ENCODE measurements around the gene CERS6.

CERS6 gene

DNA sequence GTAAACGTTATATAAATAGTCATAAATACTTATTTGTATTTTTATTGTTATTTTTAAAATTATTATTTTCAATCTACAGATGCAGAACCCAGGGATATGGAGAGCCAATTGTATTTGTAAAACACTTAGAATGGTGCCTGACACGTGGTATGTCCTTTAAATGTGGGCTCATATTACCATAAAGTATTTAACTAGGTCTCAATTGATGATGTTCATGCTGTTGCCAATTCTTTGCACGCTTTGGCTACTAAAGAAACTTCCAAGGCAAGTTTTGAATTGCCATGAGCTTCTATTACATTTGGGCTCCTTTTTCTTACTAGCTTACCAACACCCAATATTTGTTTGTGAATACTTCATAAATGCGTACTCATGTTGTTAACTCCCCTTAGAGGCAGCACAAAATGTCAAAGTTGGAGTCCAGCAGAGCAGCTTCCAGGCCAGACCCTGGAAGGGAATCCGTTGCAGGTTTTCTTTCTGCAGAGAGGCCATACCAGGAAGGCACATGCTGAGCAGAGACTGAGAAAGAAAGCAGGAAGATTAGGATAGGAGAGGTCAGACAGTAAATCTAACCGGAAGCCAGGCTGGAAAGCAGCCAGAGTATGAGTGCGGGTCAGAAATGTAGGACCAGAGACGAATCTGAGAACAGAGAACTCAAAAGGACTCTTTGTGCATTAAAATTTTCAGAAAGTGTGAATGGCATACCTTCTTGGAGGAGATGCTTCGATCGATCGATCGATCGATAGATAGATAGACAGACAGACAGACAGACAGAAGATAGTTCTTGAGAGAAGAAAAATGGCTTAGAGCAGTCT is 342.2 kb downstream of the CERS6 start:
- H3K4me3 Mint-ChIP-seq: no peak overlapping the region
- no peak overlapping the region for H3K27ac Mint-ChIP-seq (ENCODE audit: low read depth)
- DNase-seq (ENCODE audit: low spot score in 2 of 2) (no peak), ATAC-seq (replicated peaks; ENCODE audit: extremely low read depth, poor library complexity, severe bottlenecking) (no peak)
- H3K27me3 Mint-ChIP-seq: peaks cover 11% of the 10 kb centered on the region
- no peaks in the 10 kb centered on the region for H3K9me3 Mint-ChIP-seq
- no peaks in the 10 kb centered on the region for H3K36me3 Mint-ChIP-seq (ENCODE audit: insufficient read depth)
- H3K4me1 Mint-ChIP-seq: no peaks in the 10 kb centered on the region

DNA sequence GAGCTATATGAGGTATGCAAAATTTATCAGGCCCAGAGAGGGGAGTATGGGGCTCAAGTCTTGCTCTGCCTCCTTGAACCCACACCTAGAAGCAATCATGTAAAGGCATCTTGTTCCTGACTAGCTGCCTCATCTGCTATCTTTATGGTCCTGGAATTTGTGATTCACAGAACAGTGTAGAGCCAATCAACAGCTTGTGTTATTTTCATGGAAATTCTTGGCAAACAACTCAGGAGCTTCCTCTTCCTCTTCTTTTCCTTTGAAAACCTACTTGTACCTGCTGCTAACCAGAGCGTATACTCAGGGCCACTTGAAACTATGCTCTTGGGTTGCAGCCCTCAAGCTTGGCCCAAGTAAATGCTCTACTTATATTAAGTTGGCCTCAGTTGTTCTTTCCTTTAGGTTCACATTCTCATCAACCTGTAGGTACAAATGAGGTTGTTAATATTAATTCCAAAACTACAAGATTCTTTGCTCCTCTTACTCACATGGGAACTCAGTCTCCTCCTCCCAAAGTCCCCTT is 342.9 kb downstream of the CERS6 start:
- no peak overlapping the region for H3K27ac Mint-ChIP-seq (ENCODE audit: low read depth)
- no peaks in the 10 kb centered on the region for H3K9me3 Mint-ChIP-seq
- no peaks in the 10 kb centered on the region for H3K4me1 Mint-ChIP-seq
- no peaks in the 10 kb centered on the region for H3K36me3 Mint-ChIP-seq (ENCODE audit: insufficient read depth)
- H3K4me3 Mint-ChIP-seq: no peak overlapping the region
- DNase-seq (ENCODE audit: low spot score in 2 of 2): no peak
- H3K27me3 Mint-ChIP-seq: peaks cover 11% of the 10 kb centered on the region
- ATAC-seq (replicated peaks; ENCODE audit: extremely low read depth, poor library complexity, severe bottlenecking): no peak

DNA sequence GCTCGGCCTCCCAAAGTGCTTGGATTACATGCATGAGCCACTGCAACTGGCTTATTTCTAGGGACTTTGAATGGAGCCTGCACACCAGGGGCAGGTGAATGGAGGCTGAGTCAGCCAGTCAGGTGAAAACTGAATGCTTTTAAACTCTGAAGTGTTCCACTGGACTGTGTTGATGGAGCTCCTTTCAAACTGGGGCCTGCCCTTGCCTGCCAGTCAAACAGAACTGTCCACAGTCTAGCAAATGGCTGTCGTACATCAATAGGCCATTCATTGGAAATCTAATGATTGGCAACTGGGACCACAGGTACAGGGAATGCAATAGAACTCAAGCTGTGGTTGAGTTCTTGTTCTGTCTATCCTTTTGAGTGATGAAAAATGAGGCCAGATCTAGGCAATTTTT is 345.4 kb downstream of the CERS6 start:
- no peak overlapping the region for H3K27ac Mint-ChIP-seq (ENCODE audit: low read depth)
- H3K36me3 Mint-ChIP-seq (ENCODE audit: insufficient read depth): no peaks in the 10 kb centered on the region
- H3K9me3 Mint-ChIP-seq: no peaks in the 10 kb centered on the region
- no peaks in the 10 kb centered on the region for H3K4me1 Mint-ChIP-seq
- H3K27me3 Mint-ChIP-seq: peaks cover 5% of the 10 kb centered on the region
- DNase-seq (ENCODE audit: low spot score in 2 of 2) (no peak), ATAC-seq (replicated peaks; ENCODE audit: extremely low read depth, poor library complexity, severe bottlenecking) (no peak)
- H3K4me3 Mint-ChIP-seq: no peak overlapping the region

DNA sequence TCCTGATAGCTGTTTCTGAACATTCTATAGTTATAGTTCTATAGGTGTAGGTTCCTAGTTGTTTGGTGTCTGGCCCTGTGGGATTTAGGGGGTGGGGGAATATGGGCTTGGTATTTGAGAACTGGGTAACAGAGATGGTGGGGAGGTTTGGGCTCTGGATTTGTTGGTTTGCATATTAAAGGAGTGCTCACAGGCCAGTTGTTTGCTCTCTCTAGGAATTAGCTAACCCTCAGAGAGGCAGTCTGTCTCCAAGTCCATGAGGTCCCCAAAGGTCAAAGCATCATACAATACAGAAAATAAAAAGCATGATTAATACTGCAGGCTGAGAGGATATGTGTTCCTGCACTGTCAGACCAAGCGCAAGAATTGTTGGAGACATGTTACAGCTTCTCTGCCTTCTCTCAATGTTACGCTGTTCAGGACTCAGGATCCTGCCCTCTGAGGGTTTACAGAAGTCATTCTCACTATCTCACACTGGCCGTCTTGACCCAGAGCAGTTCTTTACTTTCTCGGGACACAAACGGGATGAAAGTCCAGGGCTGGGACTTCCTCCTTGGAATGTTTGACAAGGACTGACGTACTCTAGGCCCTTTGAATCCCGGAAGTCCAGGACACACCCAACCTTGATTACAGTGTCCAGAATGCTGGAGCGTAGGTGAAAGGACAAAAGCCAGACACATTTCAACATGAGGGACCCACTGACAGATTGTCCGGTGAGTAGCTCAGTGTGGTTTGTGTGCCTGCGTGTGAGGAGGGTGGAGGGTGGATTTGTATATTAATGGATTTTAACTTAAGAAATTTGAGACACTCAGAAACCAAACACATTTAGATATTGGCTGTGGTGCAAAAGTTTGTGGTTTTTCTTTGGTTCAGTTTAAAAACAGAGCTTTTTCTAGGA is 346.1 kb downstream of the CERS6 start, which contains the start of gene NOSTRIN:
NOSTRIN (plus strand) TSS at position 677 of the 898 bp plus-strand sequence; CDS start at position 687, 10 bp downstream.
- Mint-ChIP-seq H3K4me1 (no peaks in the 10 kb centered on the region), H3K4me3 (no peak within 1 kb of the TSS), H3K9me3 (no peaks in the 10 kb centered on the region), H3K27ac (ENCODE audit: low read depth) (no peak within 1 kb of the TSS), H3K27me3 (no peaks in the 10 kb centered on the region), H3K36me3 (ENCODE audit: insufficient read depth) (no peaks in the 10 kb centered on the region)
- no peak for DNase-seq (ENCODE audit: low spot score in 2 of 2)
- no peak for ATAC-seq (replicated peaks; ENCODE audit: extremely low read depth, poor library complexity, severe bottlenecking)

DNA sequence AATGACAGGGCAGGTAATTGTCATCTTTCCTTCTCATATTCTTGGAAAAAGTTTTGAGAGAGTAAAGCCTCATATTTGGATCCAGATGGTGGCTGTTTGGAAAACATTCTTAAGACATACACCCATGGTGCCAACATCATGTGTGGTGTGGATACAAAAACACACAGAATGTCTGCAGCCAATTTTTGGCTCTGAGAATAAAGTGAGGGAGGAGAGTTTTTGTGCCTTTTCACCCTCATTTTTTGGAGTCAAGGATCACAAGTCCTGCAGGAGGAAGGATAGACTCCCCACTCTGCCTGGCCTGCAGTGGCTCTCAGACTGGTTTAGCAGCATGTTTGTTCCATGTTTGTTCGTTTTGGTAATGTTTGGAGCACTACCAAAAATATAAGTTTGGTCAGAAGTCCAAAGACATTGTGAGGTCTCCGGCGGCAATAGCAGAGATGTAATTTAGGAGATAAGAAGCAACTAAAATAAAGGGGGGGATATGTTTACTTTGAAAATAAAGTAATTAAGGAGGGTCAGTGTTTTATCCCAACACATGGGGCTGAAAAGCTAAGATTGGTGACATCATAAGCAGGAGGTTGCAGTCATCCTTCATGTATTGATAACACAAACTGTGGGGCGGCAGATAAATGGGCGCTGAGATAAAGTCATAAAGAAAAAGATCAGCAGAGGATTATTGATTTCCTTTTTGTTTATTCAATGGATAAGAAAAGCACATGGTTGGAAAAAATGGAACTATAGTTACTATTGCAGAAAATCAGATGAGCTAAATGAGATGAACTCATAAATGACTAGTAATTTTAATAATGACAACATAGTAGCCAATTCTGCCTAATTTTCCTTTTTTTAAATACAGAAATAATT is 347.0 kb downstream of the CERS6 start:
- ATAC-seq (replicated peaks; ENCODE audit: extremely low read depth, poor library complexity, severe bottlenecking): no peak
- Mint-ChIP-seq H3K36me3 (ENCODE audit: insufficient read depth) (no peaks in the 10 kb centered on the region), H3K4me3 (no peak overlapping the region), H3K4me1 (no peaks in the 10 kb centered on the region), H3K27me3 (no peaks in the 10 kb centered on the region), H3K9me3 (no peaks in the 10 kb centered on the region), H3K27ac (ENCODE audit: low read depth) (no peak overlapping the region)
- no peak for DNase-seq (ENCODE audit: low spot score in 2 of 2)

DNA sequence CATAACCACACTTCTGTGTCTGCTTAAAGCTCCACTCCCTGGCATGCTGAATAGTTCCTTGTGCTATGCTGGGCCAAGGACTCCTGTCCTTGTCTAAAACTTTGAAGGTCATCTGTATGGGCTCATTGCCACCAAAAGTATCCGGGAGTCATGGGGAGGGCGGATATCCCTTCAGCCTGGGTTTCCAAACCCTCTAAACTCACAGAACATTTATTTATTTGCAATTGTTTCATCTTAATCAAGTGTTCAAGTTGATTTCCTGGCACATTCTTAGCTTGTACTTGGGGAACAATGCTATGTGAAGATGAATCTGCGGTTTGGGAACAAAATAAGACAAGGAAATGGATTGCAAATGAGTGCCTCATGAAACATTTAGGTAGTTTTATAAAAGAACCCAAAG is 348.1 kb downstream of the CERS6 start:
- Mint-ChIP-seq H3K27ac (ENCODE audit: low read depth) (no peak overlapping the region), H3K27me3 (no peaks in the 10 kb centered on the region), H3K4me1 (no peaks in the 10 kb centered on the region), H3K9me3 (no peaks in the 10 kb centered on the region), H3K36me3 (ENCODE audit: insufficient read depth) (no peaks in the 10 kb centered on the region), H3K4me3 (no peak overlapping the region)
- DNase-seq (ENCODE audit: low spot score in 2 of 2): no peak
- ATAC-seq (replicated peaks; ENCODE audit: extremely low read depth, poor library complexity, severe bottlenecking): no peak

DNA sequence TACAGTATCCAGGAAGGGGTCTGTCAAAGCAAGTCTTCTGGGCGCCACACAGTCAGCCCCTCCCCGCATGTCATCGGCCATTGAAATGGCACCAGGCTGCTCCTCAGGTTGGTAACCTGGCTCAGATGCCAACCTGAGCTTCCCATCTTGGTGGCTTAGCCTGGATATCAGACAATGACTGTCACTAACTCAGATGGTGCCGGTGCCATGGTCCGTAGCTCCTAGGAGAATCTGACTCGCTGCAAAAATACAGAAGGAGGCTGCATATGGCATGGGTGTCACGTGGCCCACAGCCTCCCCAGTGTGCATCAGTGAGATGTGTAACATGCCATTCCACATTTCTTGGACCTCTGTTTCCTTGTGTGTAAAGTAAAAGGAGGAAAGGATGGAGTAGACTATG is 349.5 kb downstream of the CERS6 start:
- DNase-seq (ENCODE audit: low spot score in 2 of 2) (no peak), ATAC-seq (replicated peaks; ENCODE audit: extremely low read depth, poor library complexity, severe bottlenecking) (no peak)
- Mint-ChIP-seq H3K27ac (ENCODE audit: low read depth) (no peak overlapping the region), H3K9me3 (no peaks in the 10 kb centered on the region), H3K36me3 (ENCODE audit: insufficient read depth) (no peaks in the 10 kb centered on the region), H3K4me3 (no peak overlapping the region), H3K4me1 (no peaks in the 10 kb centered on the region), H3K27me3 (no peaks in the 10 kb centered on the region)

DNA sequence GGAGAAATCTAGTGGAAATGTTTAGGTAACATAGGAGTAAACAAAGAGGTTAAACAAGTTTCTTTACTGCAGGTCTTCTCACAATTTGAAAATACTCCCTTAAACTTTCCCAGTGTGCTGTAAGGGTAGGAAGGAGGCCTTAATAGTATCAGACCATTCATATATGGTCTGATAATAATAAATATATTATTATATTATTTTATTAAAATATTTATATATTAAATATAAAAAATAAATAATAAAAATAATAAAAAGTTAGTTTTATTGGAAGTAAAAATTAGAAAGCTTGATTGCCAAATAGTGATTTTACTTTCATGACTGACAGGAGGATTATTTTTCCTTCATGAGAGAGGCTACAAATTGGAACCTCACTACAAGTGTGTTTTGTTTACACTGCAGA is 353.5 kb downstream of the CERS6 start:
- DNase-seq (ENCODE audit: low spot score in 2 of 2): no peak
- no peaks in the 10 kb centered on the region for H3K4me1 Mint-ChIP-seq
- no peaks in the 10 kb centered on the region for H3K27me3 Mint-ChIP-seq
- H3K9me3 Mint-ChIP-seq: no peaks in the 10 kb centered on the region
- no peak overlapping the region for H3K27ac Mint-ChIP-seq (ENCODE audit: low read depth)
- no peak overlapping the region for H3K4me3 Mint-ChIP-seq
- no peak for ATAC-seq (replicated peaks; ENCODE audit: extremely low read depth, poor library complexity, severe bottlenecking)
- H3K36me3 Mint-ChIP-seq (ENCODE audit: insufficient read depth): no peaks in the 10 kb centered on the region

DNA sequence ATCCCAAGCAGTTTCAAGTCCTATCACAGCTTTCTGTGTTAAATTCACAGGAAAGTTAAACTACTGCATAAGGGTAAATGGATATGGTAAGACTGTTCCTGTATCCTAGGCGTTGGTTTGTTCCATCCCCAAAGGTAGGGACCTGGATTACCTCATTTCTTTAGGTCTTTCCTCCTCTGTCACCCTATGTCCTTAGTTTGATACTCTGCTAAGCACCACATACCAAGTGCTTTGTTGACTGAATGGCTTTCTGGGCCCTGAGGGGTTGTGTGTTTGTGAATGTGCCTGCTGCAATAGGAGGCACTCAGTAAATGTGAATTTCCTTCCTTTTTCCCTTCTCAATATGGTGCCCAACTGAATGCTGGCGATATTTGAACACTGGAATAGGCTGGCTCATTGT is 354.2 kb downstream of the CERS6 start:
- no peaks in the 10 kb centered on the region for H3K27me3 Mint-ChIP-seq
- ATAC-seq (replicated peaks; ENCODE audit: extremely low read depth, poor library complexity, severe bottlenecking): no peak
- no peak overlapping the region for H3K4me3 Mint-ChIP-seq
- H3K9me3 Mint-ChIP-seq: no peaks in the 10 kb centered on the region
- no peak for DNase-seq (ENCODE audit: low spot score in 2 of 2)
- no peaks in the 10 kb centered on the region for H3K36me3 Mint-ChIP-seq (ENCODE audit: insufficient read depth)
- no peaks in the 10 kb centered on the region for H3K4me1 Mint-ChIP-seq
- H3K27ac Mint-ChIP-seq (ENCODE audit: low read depth): no peak overlapping the region

DNA sequence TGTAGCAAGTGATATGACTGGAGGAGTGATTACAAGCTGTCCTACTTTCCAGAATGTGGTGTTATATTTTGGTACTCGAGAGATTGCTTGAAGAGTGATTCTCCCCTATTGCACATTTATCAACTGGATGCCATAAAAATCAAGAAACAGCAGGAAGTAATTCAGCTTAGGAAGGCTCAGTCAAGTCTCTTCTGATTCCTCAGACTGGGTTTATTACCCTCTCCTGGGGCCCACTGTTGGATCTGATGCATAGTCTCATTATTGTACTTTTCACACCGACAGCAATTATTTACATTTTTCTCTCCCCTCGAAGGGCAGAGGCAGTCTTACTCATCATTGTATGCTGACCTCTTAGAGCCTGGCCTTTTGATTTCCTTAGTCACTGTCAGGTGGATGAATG is 355.6 kb downstream of the CERS6 start:
- no peak overlapping the region for H3K4me3 Mint-ChIP-seq
- H3K36me3 Mint-ChIP-seq (ENCODE audit: insufficient read depth): no peaks in the 10 kb centered on the region
- H3K9me3 Mint-ChIP-seq: no peaks in the 10 kb centered on the region
- DNase-seq (ENCODE audit: low spot score in 2 of 2) (no peak), ATAC-seq (replicated peaks; ENCODE audit: extremely low read depth, poor library complexity, severe bottlenecking) (no peak)
- no peak overlapping the region for H3K27ac Mint-ChIP-seq (ENCODE audit: low read depth)
- H3K4me1 Mint-ChIP-seq: no peaks in the 10 kb centered on the region
- H3K27me3 Mint-ChIP-seq: no peaks in the 10 kb centered on the region

DNA sequence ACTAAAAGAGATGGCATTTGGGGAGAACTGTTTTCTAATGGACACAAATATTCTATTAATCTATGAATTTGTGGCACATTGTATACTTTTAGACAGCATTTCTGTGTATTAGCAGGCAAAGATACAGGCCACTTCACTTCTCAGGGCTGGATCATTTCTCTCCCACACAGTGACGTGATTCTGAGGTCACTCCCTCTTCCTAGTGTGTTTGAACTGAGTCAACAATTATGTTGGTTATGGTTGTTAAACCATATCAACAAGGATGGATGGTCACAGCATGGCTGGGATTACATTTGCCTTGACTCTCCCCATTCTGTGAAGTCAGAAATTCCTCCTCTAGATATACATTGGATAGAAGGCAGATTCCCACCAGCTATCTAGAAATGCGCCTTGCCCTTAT is 358.0 kb downstream of the CERS6 start:
- DNase-seq (ENCODE audit: low spot score in 2 of 2) (no peak), ATAC-seq (replicated peaks; ENCODE audit: extremely low read depth, poor library complexity, severe bottlenecking) (no peak)
- H3K9me3 Mint-ChIP-seq: no peaks in the 10 kb centered on the region
- H3K4me1 Mint-ChIP-seq: no peaks in the 10 kb centered on the region
- H3K27ac Mint-ChIP-seq (ENCODE audit: low read depth): no peak overlapping the region
- no peaks in the 10 kb centered on the region for H3K36me3 Mint-ChIP-seq (ENCODE audit: insufficient read depth)
- H3K4me3 Mint-ChIP-seq: no peak overlapping the region
- peaks cover 3% of the 10 kb centered on the region for H3K27me3 Mint-ChIP-seq

Measured in central memory CD8-positive, alpha-beta T cell (primary cell).